Epithelial cell of proximal tubule (primary cell): ENCODE results near the gene FOXO1. TPM values are rescaled to one million over a fixed set of nuclear protein-coding genes. Genes with fewer than 3 reads are reported as not detected.

Source experiments
- DNase-seq: peaks from one replicate; pipeline ENCODE4 v3.0.0-alpha.2; 2011; ENCODE audit warnings: low read depth
- H3K4me3 ChIP-seq: 2 replicates; pipeline ENCODE4 v1.5.1; 2011; ENCODE audit warnings: low read depth, mild to moderate bottlenecking, low read length
- total RNA-seq: library from RNA; depleted of rRNA; stranded (reverse); fragments of >200 nt; gene quantifications from 2 replicates; pipeline ENCODE4 v1.2.3, GENCODE V29; 2015
- TF ChIP-seq, protein P1 (sequence below): conservative IDR thresholded peaks from 2 replicates; pipeline ENCODE4 v1.5.1; 2012; ENCODE audit warnings: low read depth, mild to moderate bottlenecking, low read length

FOXO1 gene
- total RNA-seq, 1 donor from 2014 or later: 6.3 TPM

DNA sequence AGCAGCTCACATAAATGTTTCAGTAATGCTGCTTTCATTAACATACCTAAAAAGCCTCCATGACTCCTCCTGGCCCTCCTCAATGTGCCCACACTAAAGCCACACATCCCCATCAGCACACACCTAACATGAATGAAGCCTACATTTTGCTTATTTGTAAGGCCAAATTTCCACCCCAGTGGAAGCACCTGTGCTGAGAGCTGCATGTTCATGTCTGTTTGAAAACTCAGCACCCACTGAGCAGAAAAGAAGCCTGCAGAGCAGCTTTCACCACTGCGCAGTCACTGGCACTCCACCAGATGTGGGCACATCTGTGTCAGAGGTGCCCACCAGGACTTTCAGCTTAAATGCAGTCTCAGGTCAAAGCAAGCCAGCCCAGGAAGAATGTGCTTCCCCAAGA, 93.5 kb downstream of the FOXO1 start:
- no peak for DNase-seq
- H3K4me3 ChIP-seq: no peak overlapping the region
- TF ChIP-seq, protein P1, sequence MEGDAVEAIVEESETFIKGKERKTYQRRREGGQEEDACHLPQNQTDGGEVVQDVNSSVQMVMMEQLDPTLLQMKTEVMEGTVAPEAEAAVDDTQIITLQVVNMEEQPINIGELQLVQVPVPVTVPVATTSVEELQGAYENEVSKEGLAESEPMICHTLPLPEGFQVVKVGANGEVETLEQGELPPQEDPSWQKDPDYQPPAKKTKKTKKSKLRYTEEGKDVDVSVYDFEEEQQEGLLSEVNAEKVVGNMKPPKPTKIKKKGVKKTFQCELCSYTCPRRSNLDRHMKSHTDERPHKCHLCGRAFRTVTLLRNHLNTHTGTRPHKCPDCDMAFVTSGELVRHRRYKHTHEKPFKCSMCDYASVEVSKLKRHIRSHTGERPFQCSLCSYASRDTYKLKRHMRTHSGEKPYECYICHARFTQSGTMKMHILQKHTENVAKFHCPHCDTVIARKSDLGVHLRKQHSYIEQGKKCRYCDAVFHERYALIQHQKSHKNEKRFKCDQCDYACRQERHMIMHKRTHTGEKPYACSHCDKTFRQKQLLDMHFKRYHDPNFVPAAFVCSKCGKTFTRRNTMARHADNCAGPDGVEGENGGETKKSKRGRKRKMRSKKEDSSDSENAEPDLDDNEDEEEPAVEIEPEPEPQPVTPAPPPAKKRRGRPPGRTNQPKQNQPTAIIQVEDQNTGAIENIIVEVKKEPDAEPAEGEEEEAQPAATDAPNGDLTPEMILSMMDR: no peak

GRCh38 chr13:40571338-40571963, 95.0 kb downstream of the FOXO1 start:
- TF ChIP-seq, protein P1: no peak
- no peak overlapping the region for H3K4me3 ChIP-seq
- no peak for DNase-seq

DNA sequence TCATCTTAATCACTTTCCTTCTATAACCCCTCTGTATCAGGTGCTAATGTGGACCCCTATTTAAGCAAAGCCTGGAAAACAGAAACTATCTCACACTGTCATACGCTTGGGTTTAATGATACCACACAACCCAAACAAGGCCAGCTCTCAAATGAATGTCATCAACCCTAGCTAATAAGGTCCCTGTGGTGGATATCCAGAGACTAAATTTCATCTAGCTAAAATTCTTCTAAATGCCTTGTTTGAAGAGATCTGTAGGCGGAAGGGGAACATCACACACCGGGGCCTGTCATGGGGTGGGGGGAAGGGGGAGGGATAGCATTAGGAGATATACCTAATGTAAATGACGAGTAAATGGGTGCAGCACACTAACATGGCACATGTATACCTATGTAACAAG, 95.5 kb downstream of the FOXO1 start:
- TF ChIP-seq, protein P1: no peak
- DNase-seq: no peak
- H3K4me3 ChIP-seq: no peak overlapping the region

DNA sequence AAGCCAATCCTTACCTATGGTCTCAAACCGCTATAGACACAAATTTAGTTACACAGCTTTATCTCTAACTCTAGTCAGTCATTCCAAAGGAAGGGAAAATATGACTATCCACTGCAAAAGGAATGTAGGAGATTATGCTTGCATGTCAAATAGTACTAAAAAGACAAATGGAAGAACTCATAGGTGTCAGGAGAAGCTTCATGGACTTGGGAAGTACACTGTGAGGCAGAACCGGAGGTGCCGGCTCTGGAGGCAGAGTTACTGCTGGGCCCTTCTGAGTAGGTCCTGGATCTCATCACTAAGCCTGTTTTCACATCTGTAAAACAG, 97.5 kb downstream of the FOXO1 start:
- H3K4me3 ChIP-seq: no peak overlapping the region
- TF ChIP-seq, protein P1: no peak
- DNase-seq: no peak

GRCh38 chr13:40568246-40569023, 98.0 kb downstream of the FOXO1 start:
- TF ChIP-seq, protein P1: no peak
- DNase-seq: no peak
- H3K4me3 ChIP-seq: no peak overlapping the region

GRCh38 chr13:40566811-40567210, 99.6 kb downstream of the FOXO1 start:
- no peak for DNase-seq
- no peak overlapping the region for H3K4me3 ChIP-seq
- TF ChIP-seq, protein P1: no peak
